Ovary (tissue), 9 donors: Measurements from ENCODE around the gene ACTG2. TPM values are rescaled to one million over a fixed set of nuclear protein-coding genes. Genes with fewer than 3 reads are reported as not detected.
"Not testable (repeated sequence)": the region's sequence is repeated elsewhere in the genome, so short reads cannot be mapped to it uniquely, and the experiment has no call there.

Source experiments
- DNase-seq, 5 donors: peaks; one replicate each; pipeline ENCODE4 v3.0.0-alpha.2; 2019 to 2020
- H3K27ac ChIP-seq, 2 donors: fragments of 200-600 bp; one replicate each; pipeline versions ENCODE4 v1.5.1 to v1.8.0; 2019 to 2022
- H3K27me3 ChIP-seq: fragments of 200-600 bp; one replicate; pipeline ENCODE4 v1.8.0; 2022
- H3K36me3 ChIP-seq: fragments of 200-600 bp; sonication (generic); one replicate; pipeline ENCODE4 v1.5.1; 2019
- H3K4me1 ChIP-seq: one replicate; pipeline ENCODE4 v1.8.1; 2013; ENCODE audit warnings: mild to moderate bottlenecking, moderate library complexity; ENCODE audit not compliant: insufficient read depth
- H3K4me3 ChIP-seq: fragments of 200-600 bp; sonication (generic); one replicate; pipeline ENCODE4 v1.5.1; 2017
- H3K9me3 ChIP-seq, 2 donors: fragments of 200-600 bp in 1 of 2; sonication (generic) in 1 of 2; one replicate each; pipeline versions ENCODE4 v1.5.1 to v1.8.1; 2013 to 2019; ENCODE audit warnings: mild to moderate bottlenecking in 1 of 2, moderate library complexity in 1 of 2
- EP300 ChIP-seq: sonication (generic); formaldehyde crosslinking; IDR thresholded peaks from one replicate; pipeline ENCODE4 v1.6.1; 2017; ENCODE audit warnings: antibody characterized with exemption
- POLR2A ChIP-seq: fragments of 450-650 bp; IDR thresholded peaks from one replicate; pipeline ENCODE4 v1.6.1; 2017; ENCODE audit warnings: antibody characterized with exemption, mild to moderate bottlenecking, moderate library complexity
- WGBS, 3 donors: extraction: QIAGEN DNeasy Blood & Tissue Kit in 1 of 3; methylation state at CpG; one replicate each; pipeline versions ENCODE4 v1.1.5 to v1.1.7; 2013 to 2017; 5-methylcytosine and 5-hydroxymethylcytosine counted together
- intact Hi-C, 4 donors: fragments of 100-400 bp; cut with DNase I; formaldehyde crosslinking; loops; one replicate each; pipeline versions ENCODE4 v1.11.0 to v1.15.1; 2022 to 2023
- polyA plus RNA-seq, 2 donors: library from polyadenylated mRNA; stranded (reverse); fragments of 200-250 nt in 1 of 2; fragments of 350-450 nt in 1 of 2; fragmentation: Illumina TruSeq in 1 of 2; extraction: RNeasy Lipid Tissue Mini Kit (QIAGEN cat#74804) in 1 of 2; gene quantifications; one replicate each; pipeline ENCODE4 v1.2.3, GENCODE V29; 2013 to 2014
- total RNA-seq, 7 donors: library from RNA; depleted of rRNA in 2 of 7; stranded (reverse); fragments of >200 nt in 2 of 7; fragmentation: NEBNext Ultra II Directional in 3 of 7; extraction: Animal tissue kit (Norgen Biotek cat#: 25700) in 3 of 7; gene quantifications; one replicate each; pipeline versions ENCODE4 v1.1.0 to v1.2.4, GENCODE V29; 2016 to 2023
- TF ChIP-seq, protein P1 (sequence below), 3 donors: fragments of 450-650 bp in 2 of 3; fragments of 200-600 bp in 1 of 3; IDR thresholded peaks; one replicate each; pipeline versions ENCODE4 v1.5.1 to v1.8.0; 2016 to 2022; ENCODE audit warnings: antibody characterized with exemption in 3 of 3, mild to moderate bottlenecking in 1 of 3
- donor health status: DM: no; HTN: no; CAD: no; lungs with moderate emphysema.
- donor health status: DM: no; HTN: no; CAD: no.
- donor health status: Bipolar disorder and iron deficiency.
- donor health status: DM: yes; HTN: yes; CAD: no.
- donor health status: DM: no; HTN: no; CAD: no.
- donor health status: DM: yes; HTN: yes; CAD: no.

Gene ACTG2
- total and polyA plus RNA-seq, 9 donors = 3.8 to 558 (median 49.6) TPM

- no peak for DNase-seq
- H3K27me3 ChIP-seq = no peaks in the 10 kb centered on the region
- no peaks in the 10 kb centered on the region for H3K36me3 ChIP-seq
- H3K4me3 ChIP-seq = no peak overlapping the region
- no peaks in the 10 kb centered on the region for H3K9me3 ChIP-seq
- peaks cover 8% of the 10 kb centered on the region for H3K4me1 ChIP-seq
- intact Hi-C loops = no loop called here
- H3K27ac ChIP-seq = no peak overlapping the region
- no peak for TF ChIP-seq EP300
- no peak for TF ChIP-seq POLR2A
- TF ChIP-seq, protein P1, sequence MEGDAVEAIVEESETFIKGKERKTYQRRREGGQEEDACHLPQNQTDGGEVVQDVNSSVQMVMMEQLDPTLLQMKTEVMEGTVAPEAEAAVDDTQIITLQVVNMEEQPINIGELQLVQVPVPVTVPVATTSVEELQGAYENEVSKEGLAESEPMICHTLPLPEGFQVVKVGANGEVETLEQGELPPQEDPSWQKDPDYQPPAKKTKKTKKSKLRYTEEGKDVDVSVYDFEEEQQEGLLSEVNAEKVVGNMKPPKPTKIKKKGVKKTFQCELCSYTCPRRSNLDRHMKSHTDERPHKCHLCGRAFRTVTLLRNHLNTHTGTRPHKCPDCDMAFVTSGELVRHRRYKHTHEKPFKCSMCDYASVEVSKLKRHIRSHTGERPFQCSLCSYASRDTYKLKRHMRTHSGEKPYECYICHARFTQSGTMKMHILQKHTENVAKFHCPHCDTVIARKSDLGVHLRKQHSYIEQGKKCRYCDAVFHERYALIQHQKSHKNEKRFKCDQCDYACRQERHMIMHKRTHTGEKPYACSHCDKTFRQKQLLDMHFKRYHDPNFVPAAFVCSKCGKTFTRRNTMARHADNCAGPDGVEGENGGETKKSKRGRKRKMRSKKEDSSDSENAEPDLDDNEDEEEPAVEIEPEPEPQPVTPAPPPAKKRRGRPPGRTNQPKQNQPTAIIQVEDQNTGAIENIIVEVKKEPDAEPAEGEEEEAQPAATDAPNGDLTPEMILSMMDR (IDR thresholded peaks at IDR 0.05) = no peak
Measured at GRCh38 chr2:73937899-73938298, 45.1 kb downstream of the ACTG2 start.

DNA sequence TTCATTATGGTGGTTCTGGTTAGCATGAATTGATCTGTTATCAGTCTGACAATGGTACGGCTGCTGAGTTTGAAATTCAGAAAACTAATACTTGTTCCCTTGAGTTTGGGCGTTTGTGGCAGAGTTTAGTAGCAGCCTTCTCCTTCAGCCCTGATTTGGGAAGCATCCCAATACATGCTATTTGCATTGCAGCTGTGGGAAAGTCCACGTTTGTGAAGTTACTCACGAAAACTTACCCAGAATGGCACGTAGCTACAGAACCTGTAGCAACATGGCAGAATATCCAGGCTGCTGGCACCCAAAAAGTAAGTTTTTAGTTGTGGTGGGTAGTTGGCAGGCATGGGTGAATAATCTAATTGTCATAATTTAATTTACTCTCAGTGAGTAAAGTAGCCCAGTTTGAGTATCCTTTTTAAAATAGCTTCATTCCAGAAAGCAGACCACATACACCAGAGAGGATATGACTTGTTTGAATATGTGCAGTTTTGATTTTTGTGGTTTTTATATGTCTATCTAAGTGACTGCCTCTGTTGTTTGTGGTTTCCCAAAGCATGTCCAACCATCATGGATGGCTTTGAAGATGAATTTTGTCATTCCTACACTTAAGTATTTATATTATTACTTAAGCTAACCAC, 46.0 kb downstream of the ACTG2 start:
- H3K27me3 ChIP-seq = no peaks in the 10 kb centered on the region
- DNase-seq = no peak
- peaks cover 8% of the 10 kb centered on the region for H3K4me1 ChIP-seq
- no peaks in the 10 kb centered on the region for H3K9me3 ChIP-seq
- no peak overlapping the region for H3K4me3 ChIP-seq
- 68 to 77% (median 68%) methylated on average over 5 of the region's 5 CpGs for WGBS, 3 donors
- intact Hi-C loops = no loop called here
- H3K27ac ChIP-seq = no peak overlapping the region
- no peaks in the 10 kb centered on the region for H3K36me3 ChIP-seq
- TF ChIP-seq, protein P1 (IDR thresholded peaks at IDR 0.05) = no peak
- TF ChIP-seq POLR2A (no peak), EP300 (no peak)

DNA sequence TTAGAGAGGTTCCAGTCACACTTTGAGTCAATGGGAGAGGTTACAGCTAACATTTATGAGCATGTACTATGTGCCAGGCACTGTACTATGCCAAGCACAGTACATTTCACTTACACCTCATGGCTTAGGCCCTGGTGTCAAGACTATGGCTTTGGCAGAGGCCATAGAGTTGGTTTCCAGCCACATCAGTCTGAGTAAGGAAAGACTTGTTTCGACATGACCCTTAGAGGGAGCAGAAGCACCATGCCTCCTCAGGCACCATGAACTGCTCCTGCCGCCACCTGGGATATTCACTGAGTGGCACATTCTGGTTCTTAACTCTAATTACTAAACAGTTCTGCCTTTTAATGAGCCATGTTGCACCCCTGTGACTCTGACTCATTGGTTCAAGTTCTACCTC, 46.6 kb downstream of the ACTG2 start:
- Histone ChIP-seq H3K4me1 (peaks cover 8% of the 10 kb centered on the region), H3K27me3 (no peaks in the 10 kb centered on the region), H3K9me3 (no peaks in the 10 kb centered on the region), H3K27ac (no peak overlapping the region), H3K36me3 (no peaks in the 10 kb centered on the region), H3K4me3 (no peak overlapping the region)
- WGBS, 3 donors = 90 to 97% (median 96%) methylated on average over 2 of the region's 2 CpGs
- intact Hi-C loops = no loop called here
- TF ChIP-seq POLR2A (no peak), EP300 (no peak)
- TF ChIP-seq, protein P1 (IDR thresholded peaks at IDR 0.05) = no peak
- no peak for DNase-seq

- intact Hi-C loops, DNase-seq, H3K9me3 ChIP-seq, H3K4me3 ChIP-seq, H3K27me3 ChIP-seq, H3K36me3 ChIP-seq, H3K4me1 ChIP-seq, H3K27ac ChIP-seq: not testable (repeated sequence)
- WGBS, 3 donors = 94 to 100% (median 95%) methylated on average over 1 of the region's 1 CpG
Measured at GRCh38 chr2:73940066-73940465, 47.3 kb downstream of the ACTG2 start.

GRCh38 chr2:73942664-73943063, 49.9 kb downstream of the ACTG2 start:
- Histone ChIP-seq H3K27ac (no peak overlapping the region), H3K4me1 (peaks cover 3% of the 10 kb centered on the region), H3K4me3 (no peak overlapping the region), H3K9me3 (no peaks in the 10 kb centered on the region), H3K36me3 (no peaks in the 10 kb centered on the region), H3K27me3 (no peaks in the 10 kb centered on the region)
- 66 to 71% (median 67%) methylated on average over 2 of the region's 2 CpGs for WGBS, 3 donors
- DNase-seq = no peak
- intact Hi-C loops = no loop called here
- no peak for TF ChIP-seq POLR2A
- no peak for TF ChIP-seq EP300
- TF ChIP-seq, protein P1 (IDR thresholded peaks at IDR 0.05) = no peak
